MM.1S (cell line): ENCODE data around the gene CMBL.

Experiments
- CTCF ChIP-seq: fragments of 300-600 bp; sonication (generic); IDR thresholded peaks from 2 replicates; pipeline ENCODE4 v1.5.1; 2016; ENCODE audit warnings: antibody characterized with exemption, low read length, mixed read lengths
- EZH2 ChIP-seq: fragments of 300-600 bp; sonication (generic); optimal IDR thresholded peaks from 2 replicates; pipeline ENCODE3; 2017; ENCODE audit warnings: low read depth, mild to moderate bottlenecking, antibody characterized with exemption, low read length, mixed read lengths
- EZH2phosphoT487 ChIP-seq: fragments of 300-600 bp; sonication (generic); IDR thresholded peaks from 2 replicates; pipeline ENCODE4 v1.6.1; 2018; ENCODE audit warnings: antibody characterized with exemption, low read length

GRCh38 chr5:10333154-10334006, 25.7 kb upstream of the CMBL start:
- no peak; the same call in 1 of the 2 replicates for TF ChIP-seq CTCF
- TF ChIP-seq EZH2phosphoT487, result no peak
- no peak for TF ChIP-seq EZH2
